Central memory CD4-positive, alpha-beta T cell (primary cell): ENCODE measurements around the gene SYT8.
"Not testable (repeated sequence)": the region's sequence is repeated elsewhere in the genome, so short reads cannot be mapped to it uniquely, and the experiment has no call there.

Experiments used
- DNase-seq: peaks from one replicate; pipeline ENCODE4 v3.0.0; 2022

Gene SYT8

GRCh38 chr11:1875851-1876301, 41.1 kb downstream of the SYT8 start:
- DNase-seq = not testable (repeated sequence)

GRCh38 chr11:1876361-1877063, 41.7 kb downstream of the SYT8 start:
- no peak for DNase-seq

- DNase-seq = no peak
Observed at GRCh38 chr11:1877211-1878136, 42.7 kb downstream of the SYT8 start.

GRCh38 chr11:1878137-1879031, 43.6 kb downstream of the SYT8 start:
- no peak for DNase-seq

- no peak for DNase-seq
Observed at GRCh38 chr11:1879342-1879940, 44.7 kb downstream of the SYT8 start.

- no peak for DNase-seq
Observed at GRCh38 chr11:1879941-1880720, 45.3 kb downstream of the SYT8 start.

- no peak for DNase-seq
Observed at GRCh38 chr11:1880746-1881441, 46.1 kb downstream of the SYT8 start.

- DNase-seq = no peak
Observed at GRCh38 chr11:1881442-1882264, 46.9 kb downstream of the SYT8 start.

GRCh38 chr11:1882265-1883238, 47.8 kb downstream of the SYT8 start:
- peak; percentile 65 for DNase-seq

GRCh38 chr11:1883346-1884302, 48.8 kb downstream of the SYT8 start:
- DNase-seq = no peak

GRCh38 chr11:1884303-1884700, 49.5 kb downstream of the SYT8 start:
- DNase-seq = no peak

GRCh38 chr11:1886551-1886950, 51.8 kb downstream of the SYT8 start:
- not testable (repeated sequence) for DNase-seq
